HG02981 (cell line): ENCODE data around the gene KCNK6.

Source experiments
- ATAC-seq: cut with Tn5 transposase; IDR thresholded peaks from one replicate; pipeline ENCODE4 v1.9.1; 2021; ENCODE audit warnings: mild to moderate bottlenecking, moderate library complexity; ENCODE audit not compliant: unreplicated experiment

The KCNK6 gene

GRCh38 chr19:38319421-38320258, at the start of gene KCNK6:
Gene KCNK6, plus strand, starts transcription at chr19:38319845. Its CDS starts 106 bp downstream, at chr19:38319951.
- ATAC-seq: no peak

- ATAC-seq: no peak
These were observed 49.0 kb upstream of the KCNK6 start for GRCh38 chr19:38270587-38271167.

GRCh38 chr19:38273499-38273898, 46.1 kb upstream of the KCNK6 start:
- no peak for ATAC-seq

- ATAC-seq: no peak
These were observed 44.9 kb upstream of the KCNK6 start for GRCh38 chr19:38274739-38275138.

GRCh38 chr19:38276942-38277517, 42.6 kb upstream of the KCNK6 start:
- ATAC-seq: no peak

- no peak for ATAC-seq
These were observed 42.1 kb upstream of the KCNK6 start for GRCh38 chr19:38277549-38277948.

GRCh38 chr19:38277969-38278680, 41.5 kb upstream of the KCNK6 start:
- no peak for ATAC-seq

GRCh38 chr19:38278751-38279150, 40.9 kb upstream of the KCNK6 start:
- ATAC-seq: no peak

GRCh38 chr19:38280030-38280921, 39.4 kb upstream of the KCNK6 start:
- no peak for ATAC-seq

GRCh38 chr19:38281811-38282566, 37.7 kb upstream of the KCNK6 start:
- ATAC-seq: no peak

GRCh38 chr19:38283271-38283670, 36.4 kb upstream of the KCNK6 start:
- no peak for ATAC-seq

- ATAC-seq: no peak
These were observed 35.2 kb upstream of the KCNK6 start for GRCh38 chr19:38284422-38284821.

- ATAC-seq: no peak
These were observed 34.1 kb upstream of the KCNK6 start for GRCh38 chr19:38285567-38285966.

- no peak for ATAC-seq
These were observed 32.0 kb upstream of the KCNK6 start for GRCh38 chr19:38287604-38288003.

- no peak for ATAC-seq
These were observed 31.4 kb upstream of the KCNK6 start for GRCh38 chr19:38288123-38288855.

GRCh38 chr19:38289955-38290354, 29.7 kb upstream of the KCNK6 start:
- ATAC-seq: no peak

GRCh38 chr19:38290631-38291147, 29.0 kb upstream of the KCNK6 start:
- no peak for ATAC-seq

- no peak for ATAC-seq
These were observed 27.8 kb upstream of the KCNK6 start for GRCh38 chr19:38291855-38292254.

- no peak for ATAC-seq
These were observed 26.4 kb upstream of the KCNK6 start for GRCh38 chr19:38293281-38293680.
